PC-3 (cell line): ENCODE data around the gene RSRC1. TPM values are rescaled to one million over a fixed set of nuclear protein-coding genes. Genes with fewer than 3 reads are reported as not detected.
"Not testable (repeated sequence)": the region's sequence is repeated elsewhere in the genome, so short reads cannot be mapped to it uniquely, and the experiment has no call there.

Source experiments
- ATAC-seq: fragments of 200-7000 bp; cut with Tn5 transposase; 2 replicates; pipeline ENCODE4 v1.9.1; 2020; ENCODE audit warnings: mild to moderate bottlenecking, moderate library complexity
- BruUV-seq: library from RNA; stranded (reverse); fragments of 400-500 nt; replicated peaks from 2 replicates; lab custom pipeline; 2021; lab: Mats Ljungman, UMichigan
- CTCF ChIA-PET: fragments of 300-600 bp; sonication (Branson Sonifier 250); formaldehyde crosslinking; loops from one replicate; lab custom pipeline; 2022; ENCODE audit warnings: antibody characterized with exemption; lab: Charles Lee
- POLR2A ChIA-PET: fragments of 300-600 bp; sonication (Branson Sonifier 250); formaldehyde crosslinking; loops from one replicate; lab custom pipeline; 2022; ENCODE audit warnings: antibody characterized with exemption; ENCODE audit not compliant: unreplicated experiment; lab: Charles Lee
- DNase-seq: peaks from one replicate; pipeline ENCODE4 v3.0.0-alpha.2; 2015
- H2AFZ ChIP-seq: fragments of 300-600 bp; sonication (generic); 2 replicates; pipeline ENCODE4 v1.6.0; 2016; ENCODE audit warnings: antibody characterized with exemption, low read length
- H3F3A ChIP-seq: fragments of 300-600 bp; sonication (generic); one replicate; pipeline ENCODE4 v1.6.0; 2017; ENCODE audit warnings: antibody characterized with exemption, low read length, control low read depth, mild to moderate bottlenecking; ENCODE audit not compliant: unreplicated experiment
- H3K27ac ChIP-seq: fragments of 300-600 bp; sonication (generic); 2 replicates; pipeline ENCODE4 v1.5.1; 2016; ENCODE audit warnings: mild to moderate bottlenecking, low read length
- H3K27me3 ChIP-seq: fragments of 300-600 bp; sonication (generic); 2 replicates; pipeline ENCODE4 v1.6.1; 2016; ENCODE audit warnings: low read length, mixed read lengths
- H3K36me3 ChIP-seq: fragments of 300-600 bp; sonication (generic); 2 replicates; pipeline ENCODE4 v1.6.1; 2016; ENCODE audit warnings: low read depth, mixed run types, low read length, mixed read lengths
- H3K4me1 ChIP-seq: fragments of 300-600 bp; sonication (generic); 2 replicates; pipeline ENCODE4 v1.5.1; 2016; ENCODE audit warnings: low read length; ENCODE audit not compliant: insufficient read depth
- H3K4me2 ChIP-seq: fragments of 300-600 bp; sonication (generic); 2 replicates; pipeline ENCODE4 v1.6.0; 2016; ENCODE audit warnings: low read length
- H3K4me3 ChIP-seq: fragments of 300-600 bp; sonication (generic); 2 replicates; pipeline ENCODE4 v1.5.1; 2016; ENCODE audit warnings: mild to moderate bottlenecking, low read length, mixed read lengths
- H3K79me2 ChIP-seq: fragments of 300-600 bp; sonication (generic); 2 replicates; pipeline ENCODE4 v1.6.1; 2017; ENCODE audit warnings: low read length, mixed read lengths
- H3K9ac ChIP-seq: fragments of 300-600 bp; sonication (generic); 2 replicates; pipeline ENCODE4 v1.6.0; 2016; ENCODE audit warnings: mild to moderate bottlenecking, low read length
- H3K9me2 ChIP-seq: fragments of 300-600 bp; sonication (generic); replicated peaks from 2 replicates; pipeline ENCODE4 v1.6.1; 2016; ENCODE audit warnings: mixed run types, low read length, mixed read lengths
- H3K9me3 ChIP-seq: fragments of 300-600 bp; sonication (generic); 2 replicates; pipeline ENCODE4 v1.6.1; 2016; ENCODE audit warnings: low read length, mixed read lengths
- H4K20me1 ChIP-seq: fragments of 300-600 bp; sonication (generic); 2 replicates; pipeline ENCODE4 v1.6.1; 2016; ENCODE audit warnings: low read length, mixed read lengths
- EZH2 ChIP-seq: fragments of 300-600 bp; sonication (generic); IDR thresholded peaks from one replicate; pipeline ENCODE4 v1.6.1; 2017; ENCODE audit warnings: antibody characterized with exemption, mild to moderate bottlenecking, low read length; ENCODE audit not compliant: unreplicated experiment
- EZH2phosphoT487 ChIP-seq: fragments of 300-600 bp; sonication (generic); IDR thresholded peaks from 2 replicates; pipeline ENCODE4 v1.6.1; 2018; ENCODE audit warnings: mild to moderate bottlenecking, antibody characterized with exemption, low read length, borderline replicate concordance
- intact Hi-C: fragments of 100-400 bp; cut with micrococcal nuclease; formaldehyde crosslinking; loops from 2 replicates; pipeline ENCODE4 v1.9.0; 2023
- total RNA-seq: library from RNA; depleted of rRNA; stranded (reverse); fragments of >200 nt; gene quantifications from 2 replicates; pipeline ENCODE4 v1.2.3, GENCODE V29; 2014
- TF ChIP-seq, protein P1 (sequence below): fragments of 300-600 bp; sonication (generic); conservative IDR thresholded peaks from 2 replicates; pipeline ENCODE4 v1.5.1; 2017; ENCODE audit warnings: antibody characterized with exemption, low read depth, mild to moderate bottlenecking, low read length

RSRC1 gene
- total RNA-seq, 1 experiment from 2014 or later, result 39.5 TPM

GRCh38 chr3:158548691-158549090, 438.8 kb downstream of the RSRC1 start:
- Histone ChIP-seq H3K9ac (no peak overlapping the region), H3K27me3 (no peaks in the 10 kb centered on the region), H3K9me2 (no peaks in the 10 kb centered on the region), H4K20me1 (no peaks in the 10 kb centered on the region), H3F3A (no peaks in the 10 kb centered on the region), H2AFZ (no peak overlapping the region), H3K79me2 (no peaks in the 10 kb centered on the region), H3K27ac (no peak overlapping the region), H3K4me2 (no peak overlapping the region), H3K9me3 (no peaks in the 10 kb centered on the region), H3K4me1 (no peaks in the 10 kb centered on the region), H3K4me3 (no peak overlapping the region), H3K36me3 (no peaks in the 10 kb centered on the region)
- ATAC-seq, result no peak
- POLR2A ChIA-PET, result no interaction called here
- CTCF ChIA-PET, result no interaction called here
- TF ChIP-seq EZH2, result no peak
- TF ChIP-seq EZH2phosphoT487, result no peak
- TF ChIP-seq, protein P1, sequence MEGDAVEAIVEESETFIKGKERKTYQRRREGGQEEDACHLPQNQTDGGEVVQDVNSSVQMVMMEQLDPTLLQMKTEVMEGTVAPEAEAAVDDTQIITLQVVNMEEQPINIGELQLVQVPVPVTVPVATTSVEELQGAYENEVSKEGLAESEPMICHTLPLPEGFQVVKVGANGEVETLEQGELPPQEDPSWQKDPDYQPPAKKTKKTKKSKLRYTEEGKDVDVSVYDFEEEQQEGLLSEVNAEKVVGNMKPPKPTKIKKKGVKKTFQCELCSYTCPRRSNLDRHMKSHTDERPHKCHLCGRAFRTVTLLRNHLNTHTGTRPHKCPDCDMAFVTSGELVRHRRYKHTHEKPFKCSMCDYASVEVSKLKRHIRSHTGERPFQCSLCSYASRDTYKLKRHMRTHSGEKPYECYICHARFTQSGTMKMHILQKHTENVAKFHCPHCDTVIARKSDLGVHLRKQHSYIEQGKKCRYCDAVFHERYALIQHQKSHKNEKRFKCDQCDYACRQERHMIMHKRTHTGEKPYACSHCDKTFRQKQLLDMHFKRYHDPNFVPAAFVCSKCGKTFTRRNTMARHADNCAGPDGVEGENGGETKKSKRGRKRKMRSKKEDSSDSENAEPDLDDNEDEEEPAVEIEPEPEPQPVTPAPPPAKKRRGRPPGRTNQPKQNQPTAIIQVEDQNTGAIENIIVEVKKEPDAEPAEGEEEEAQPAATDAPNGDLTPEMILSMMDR, result no peak
- intact Hi-C loops, result no loop called here
- BruUV-seq, result no TSS peak
- no peak for DNase-seq

GRCh38 chr3:158549938-158550337, 440.0 kb downstream of the RSRC1 start:
- CTCF ChIA-PET, result interaction anchor here (0.5 kb wide), 1 partner anchor 12 kb away, joined by 3 read pairs; no protein-coding TSS in a partner anchor
- H3K4me2 ChIP-seq, H3K27ac ChIP-seq, H3K9ac ChIP-seq, ATAC-seq, H2AFZ ChIP-seq, H3K9me3 ChIP-seq, POLR2A ChIA-PET, H3K4me3 ChIP-seq, H3K36me3 ChIP-seq, H3K79me2 ChIP-seq, BruUV-seq, H3K4me1 ChIP-seq, intact Hi-C loops, H3K27me3 ChIP-seq, H4K20me1 ChIP-seq, H3F3A ChIP-seq, H3K9me2 ChIP-seq, DNase-seq: not testable (repeated sequence)

DNA sequence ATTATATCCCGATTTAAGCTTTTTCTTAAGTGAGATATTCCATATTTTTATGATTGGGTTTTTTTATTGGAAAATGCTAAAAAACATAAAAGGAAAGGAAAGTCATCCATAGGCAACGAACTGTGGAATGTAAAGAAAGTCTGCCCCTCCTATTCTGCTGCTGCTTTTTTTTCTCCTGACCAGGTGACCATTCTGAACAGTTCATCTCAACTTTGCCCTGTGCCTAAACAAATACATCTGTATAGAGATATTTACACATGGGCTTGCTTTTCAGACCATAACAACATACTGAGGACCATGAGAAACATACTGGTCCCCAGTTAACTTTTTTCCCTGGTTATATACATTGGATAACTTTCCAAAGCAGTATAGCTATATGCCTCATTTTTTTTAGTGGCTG, 442.2 kb downstream of the RSRC1 start:
- intact Hi-C loops, result no loop called here
- DNase-seq (no peak), ATAC-seq (no peak)
- POLR2A ChIA-PET, result interaction anchor here (0.6 kb wide), 1 partner anchor 67 kb away, joined by 4 read pairs; no protein-coding TSS in a partner anchor
- Histone ChIP-seq H3K9me3 (no peaks in the 10 kb centered on the region), H4K20me1 (no peaks in the 10 kb centered on the region), H3K4me1 (no peaks in the 10 kb centered on the region), H3K36me3 (no peaks in the 10 kb centered on the region), H3K79me2 (no peaks in the 10 kb centered on the region), H2AFZ (no peak overlapping the region), H3K4me2 (no peak overlapping the region), H3K9ac (no peak overlapping the region), H3K27ac (no peak overlapping the region), H3K9me2 (no peaks in the 10 kb centered on the region), H3F3A (no peaks in the 10 kb centered on the region), H3K27me3 (no peaks in the 10 kb centered on the region), H3K4me3 (no peak overlapping the region)
- BruUV-seq, result no TSS peak
- CTCF ChIA-PET, result no interaction called here
- TF ChIP-seq EZH2 (no peak), EZH2phosphoT487 (no peak)
- TF ChIP-seq, protein P1, result no peak
